ENCODE results near the gene RNF182. TPM values are rescaled to one million over a fixed set of nuclear protein-coding genes. Genes with fewer than 3 reads are reported as not detected.

Gene RNF182
- polyA plus RNA-seq, 1 experiment, result 1.4 TPM

DNA sequence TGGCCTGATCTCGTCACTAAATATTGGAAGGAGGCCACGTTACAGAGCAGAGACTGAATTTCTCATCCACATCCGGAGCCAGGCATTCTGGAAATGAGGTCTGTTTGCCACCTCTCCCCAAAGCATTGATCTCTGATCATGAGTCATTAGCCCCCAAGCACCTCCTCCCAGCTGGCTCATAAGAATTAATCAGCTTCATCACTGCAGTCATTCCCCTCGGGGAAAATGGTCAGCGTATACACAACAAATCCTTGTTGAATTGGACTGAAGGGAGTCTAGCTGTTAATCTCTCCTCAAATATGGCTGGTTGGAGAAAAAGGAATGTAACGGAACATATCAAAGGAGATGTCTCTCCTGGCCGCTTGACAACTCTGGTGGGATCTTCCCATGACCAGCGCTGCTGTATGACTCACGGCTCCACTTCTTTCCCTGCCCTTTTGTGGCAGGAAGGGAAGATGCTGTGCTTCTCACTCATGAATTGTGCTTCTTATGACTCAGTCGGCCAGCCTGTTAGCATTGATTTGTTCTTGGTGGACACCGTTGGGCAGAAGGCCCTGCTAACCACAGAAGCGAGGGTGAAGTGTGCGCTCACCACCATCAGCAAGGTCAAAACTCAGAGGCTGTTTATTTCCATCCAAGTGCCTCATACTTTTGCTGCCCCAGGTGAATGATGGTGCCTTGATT is 76.7 kb downstream of the RNF182 start:
- Histone ChIP-seq H3K36me3 (ENCODE audit: control insufficient read depth, insufficient read depth, low read length) (no peaks in the 10 kb centered on the region), H3K27me3 (ENCODE audit: control insufficient read depth, insufficient read depth, low read length) (no peaks in the 10 kb centered on the region), H3K4me3 (ENCODE audit: low read depth, low read length) (no peak overlapping the region)
- ChIA-PET CTCF (interaction anchor here (0.6 kb wide), 1 partner anchor 36 kb away, joined by 3 read pairs; no protein-coding TSS in a partner anchor), POLR2A (no interaction called here)
- peak; percentile 88 for DNase-seq (ENCODE audit: low read depth)
- TF ChIP-seq, protein P1, sequence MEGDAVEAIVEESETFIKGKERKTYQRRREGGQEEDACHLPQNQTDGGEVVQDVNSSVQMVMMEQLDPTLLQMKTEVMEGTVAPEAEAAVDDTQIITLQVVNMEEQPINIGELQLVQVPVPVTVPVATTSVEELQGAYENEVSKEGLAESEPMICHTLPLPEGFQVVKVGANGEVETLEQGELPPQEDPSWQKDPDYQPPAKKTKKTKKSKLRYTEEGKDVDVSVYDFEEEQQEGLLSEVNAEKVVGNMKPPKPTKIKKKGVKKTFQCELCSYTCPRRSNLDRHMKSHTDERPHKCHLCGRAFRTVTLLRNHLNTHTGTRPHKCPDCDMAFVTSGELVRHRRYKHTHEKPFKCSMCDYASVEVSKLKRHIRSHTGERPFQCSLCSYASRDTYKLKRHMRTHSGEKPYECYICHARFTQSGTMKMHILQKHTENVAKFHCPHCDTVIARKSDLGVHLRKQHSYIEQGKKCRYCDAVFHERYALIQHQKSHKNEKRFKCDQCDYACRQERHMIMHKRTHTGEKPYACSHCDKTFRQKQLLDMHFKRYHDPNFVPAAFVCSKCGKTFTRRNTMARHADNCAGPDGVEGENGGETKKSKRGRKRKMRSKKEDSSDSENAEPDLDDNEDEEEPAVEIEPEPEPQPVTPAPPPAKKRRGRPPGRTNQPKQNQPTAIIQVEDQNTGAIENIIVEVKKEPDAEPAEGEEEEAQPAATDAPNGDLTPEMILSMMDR (IDR thresholded peaks at IDR 0.05; ENCODE audit: insufficient read depth, low read depth, low read length), result no peak

DNA sequence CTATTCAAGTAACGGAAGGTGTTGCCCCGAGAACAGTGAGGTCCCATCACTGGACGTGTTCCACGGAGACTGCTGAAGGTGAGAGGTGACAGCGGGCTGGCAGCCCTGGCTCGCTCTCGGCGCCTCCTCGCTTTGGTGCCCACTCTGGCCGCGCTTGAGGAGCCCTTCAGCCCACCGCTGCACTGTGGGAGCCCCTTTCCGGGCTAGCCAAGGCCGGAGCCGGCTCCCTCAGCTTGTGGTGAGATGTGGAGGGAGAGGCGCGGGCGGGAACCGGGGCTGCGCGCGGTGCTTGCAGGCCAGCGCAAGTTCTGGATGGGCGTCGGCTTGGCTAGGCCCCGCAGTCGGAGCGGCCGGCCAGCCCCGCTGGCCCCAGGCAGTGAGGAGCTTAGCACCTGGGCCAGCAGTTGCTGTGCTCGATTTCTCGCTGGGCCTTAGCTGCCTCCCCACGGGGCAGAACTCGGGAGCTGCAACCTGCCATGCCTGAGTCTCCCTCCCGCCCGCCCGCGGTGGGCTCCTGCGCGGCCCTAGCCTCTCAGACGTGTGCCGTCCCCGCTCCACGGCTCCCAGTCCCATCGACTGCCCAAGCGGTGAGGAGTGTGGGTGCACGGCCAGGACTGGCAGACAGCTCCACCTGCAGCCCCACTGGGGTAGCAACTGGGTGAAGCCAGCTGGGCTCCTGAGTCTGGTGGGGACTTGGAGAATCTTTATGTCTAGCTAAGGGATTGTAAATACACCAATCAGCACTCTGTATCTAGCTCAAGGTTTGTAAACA is 77.6 kb downstream of the RNF182 start:
- ChIA-PET POLR2A (no interaction called here), CTCF (interaction anchor here (0.6 kb wide), 1 partner anchor 35 kb away, joined by 3 read pairs; no protein-coding TSS in a partner anchor)
- H3K4me3 ChIP-seq (ENCODE audit: low read depth, low read length), result no peak overlapping the region
- no peak for DNase-seq (ENCODE audit: low read depth)
- H3K36me3 ChIP-seq (ENCODE audit: control insufficient read depth, insufficient read depth, low read length), result no peaks in the 10 kb centered on the region
- TF ChIP-seq, protein P1 (IDR thresholded peaks at IDR 0.05; ENCODE audit: insufficient read depth, low read depth, low read length), result no peak
- H3K27me3 ChIP-seq (ENCODE audit: control insufficient read depth, insufficient read depth, low read length), result no peaks in the 10 kb centered on the region

DNA sequence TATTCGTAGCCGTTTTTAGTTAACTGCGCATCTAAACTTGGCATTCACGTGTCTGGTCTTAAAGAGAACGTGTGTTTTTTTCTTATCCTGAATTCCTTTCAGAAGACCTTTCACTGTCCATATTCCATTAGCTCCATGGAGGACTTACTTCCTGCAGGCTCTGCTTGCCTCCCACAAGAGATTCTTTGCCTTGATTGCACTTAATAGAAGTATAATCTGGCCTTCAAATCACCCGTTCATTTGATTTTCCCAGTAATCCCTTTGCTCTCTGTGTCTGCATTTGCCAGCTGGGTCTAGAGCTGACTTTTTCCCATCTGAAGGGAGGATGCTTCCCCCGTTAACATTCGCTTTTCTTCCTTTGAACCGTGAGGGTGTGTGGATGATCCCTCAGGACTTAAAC is 79.5 kb downstream of the RNF182 start:
- TF ChIP-seq, protein P1 (IDR thresholded peaks at IDR 0.05; ENCODE audit: insufficient read depth, low read depth, low read length), result no peak
- no peak for DNase-seq (ENCODE audit: low read depth)
- ChIA-PET CTCF (interaction anchor here (0.9 to 1.5 kb wide), 2 partner anchors 34 to 42 kb away, joined by 3 read pairs; no protein-coding TSS in a partner anchor), POLR2A (no interaction called here)
- Histone ChIP-seq H3K4me3 (ENCODE audit: low read depth, low read length) (no peak overlapping the region), H3K27me3 (ENCODE audit: control insufficient read depth, insufficient read depth, low read length) (peaks cover 2% of the 10 kb centered on the region; the same call in 1 of the 2 replicates), H3K36me3 (ENCODE audit: control insufficient read depth, insufficient read depth, low read length) (no peaks in the 10 kb centered on the region)

DNA sequence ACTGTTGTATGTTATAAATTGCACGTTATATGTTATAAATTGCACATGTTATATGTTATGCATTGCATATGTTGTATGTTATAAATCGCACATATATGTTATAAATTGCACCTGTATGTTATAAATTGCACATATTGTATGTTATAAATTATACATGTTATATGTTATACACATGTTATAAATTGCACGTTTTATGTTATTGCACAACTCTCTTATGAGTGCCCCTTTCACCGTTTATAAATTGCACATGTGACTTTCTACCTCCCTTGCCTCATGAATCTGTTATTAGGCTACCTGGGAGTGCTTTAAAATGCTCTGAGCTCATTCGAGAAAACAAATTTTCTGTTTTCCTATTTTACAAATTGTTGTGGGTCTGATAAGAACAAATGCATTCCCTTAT is 84.1 kb downstream of the RNF182 start:
- ChIA-PET CTCF (interaction anchor here (0.9 kb wide), 1 partner anchor 14 kb away, joined by 3 read pairs; no protein-coding TSS in a partner anchor), POLR2A (no interaction called here)
- TF ChIP-seq, protein P1 (IDR thresholded peaks at IDR 0.05; ENCODE audit: insufficient read depth, low read depth, low read length), result no peak
- no peaks in the 10 kb centered on the region for H3K36me3 ChIP-seq (ENCODE audit: control insufficient read depth, insufficient read depth, low read length)
- no peak for DNase-seq (ENCODE audit: low read depth)
- peaks cover 2% of the 10 kb centered on the region; the same call in 1 of the 2 replicates for H3K27me3 ChIP-seq (ENCODE audit: control insufficient read depth, insufficient read depth, low read length)
- H3K4me3 ChIP-seq (ENCODE audit: low read depth, low read length), result no peak overlapping the region

DNA sequence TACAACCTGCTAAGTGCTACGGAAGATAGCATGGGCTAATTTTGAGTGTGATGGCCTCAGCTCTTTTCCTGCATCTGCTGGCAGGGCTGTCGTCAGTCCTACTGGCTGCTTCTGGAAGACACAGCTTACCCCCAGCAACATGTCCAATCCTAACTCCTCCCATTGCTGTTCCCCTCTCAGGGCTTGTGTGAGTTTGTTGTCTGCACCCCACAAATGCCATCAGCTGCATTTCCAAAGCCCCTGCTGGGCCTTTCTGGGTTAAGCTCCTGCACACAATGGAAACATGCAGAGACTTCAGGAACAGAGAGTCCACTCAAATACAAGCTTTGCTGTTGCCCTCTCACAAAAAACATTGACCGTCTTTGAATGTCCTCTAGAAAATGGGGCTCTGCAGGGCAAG is 84.7 kb downstream of the RNF182 start:
- Histone ChIP-seq H3K36me3 (ENCODE audit: control insufficient read depth, insufficient read depth, low read length) (no peaks in the 10 kb centered on the region), H3K4me3 (ENCODE audit: low read depth, low read length) (no peak overlapping the region), H3K27me3 (ENCODE audit: control insufficient read depth, insufficient read depth, low read length) (peaks cover 2% of the 10 kb centered on the region; the same call in 1 of the 2 replicates)
- no peak for DNase-seq (ENCODE audit: low read depth)
- ChIA-PET POLR2A (no interaction called here), CTCF (interaction anchor here (0.9 kb wide), 1 partner anchor 13 kb away, joined by 3 read pairs; no protein-coding TSS in a partner anchor)
- TF ChIP-seq, protein P1 (IDR thresholded peaks at IDR 0.05; ENCODE audit: insufficient read depth, low read depth, low read length), result no peak
